Panc1 (cell line): ENCODE data around the gene ARPP21. TPM values are rescaled to one million over a fixed set of nuclear protein-coding genes. Genes with fewer than 3 reads are reported as not detected.

Source experiments
- ATAC-seq: fragments of 200-7000 bp; cut with Tn5 transposase; 2 replicates; pipeline ENCODE4 v1.9.1; 2020; ENCODE audit warnings: mild to moderate bottlenecking, moderate library complexity
- BruUV-seq: library from RNA; stranded (reverse); fragments of 400-500 nt; replicated peaks from 2 replicates; lab custom pipeline; 2021; lab: Mats Ljungman, UMichigan
- CTCF ChIA-PET: fragments of 300-600 bp; sonication (Branson Sonifier 250); formaldehyde crosslinking; loops from one replicate; lab custom pipeline; 2022; ENCODE audit warnings: antibody characterized with exemption; lab: Charles Lee
- POLR2A ChIA-PET: fragments of 300-600 bp; sonication (Branson Sonifier 250); formaldehyde crosslinking; loops from one replicate; lab custom pipeline; 2022; ENCODE audit warnings: antibody characterized with exemption; lab: Charles Lee
- DNase-seq: peaks from one replicate; pipeline ENCODE4 v3.0.0-alpha.2; 2010; ENCODE audit warnings: low read depth, low spot score
- H3K27ac ChIP-seq: 2 replicates; pipeline ENCODE4 v1.5.1; 2011; ENCODE audit warnings: mild to moderate bottlenecking, low read length, inconsistent platforms
- H3K27me3 ChIP-seq: fragments of 200-500 bp; sonication (Bioruptor generic); 2 replicates; pipeline ENCODE4 v1.6.0; 2014; ENCODE audit warnings: low read length, inconsistent platforms; ENCODE audit not compliant: control insufficient read depth, insufficient read depth
- H3K36me3 ChIP-seq: fragments of 200-500 bp; sonication (Bioruptor generic); 2 replicates; pipeline ENCODE4 v1.5.1; 2014; ENCODE audit warnings: inconsistent platforms, mild to moderate bottlenecking, low read length, moderate library complexity; ENCODE audit not compliant: control insufficient read depth, insufficient read depth
- H3K4me1 ChIP-seq: 2 replicates; pipeline ENCODE4 v1.5.1; 2011; ENCODE audit warnings: inconsistent platforms, mild to moderate bottlenecking, low read length, moderate library complexity; ENCODE audit not compliant: control insufficient read depth, insufficient read depth
- H3K4me3 ChIP-seq, 2 experiments: 2 replicates each; pipeline ENCODE4 v1.5.1; 2011 to 2012; ENCODE audit warnings: low read depth in 2 of 2, low read length in 2 of 2, mild to moderate bottlenecking in 2 of 2, inconsistent platforms in 1 of 2, moderate library complexity in 1 of 2
- H3K9me3 ChIP-seq: fragments of 200-500 bp; sonication (Bioruptor generic); 2 replicates; pipeline ENCODE4 v1.5.1; 2014; ENCODE audit warnings: low read depth, mild to moderate bottlenecking, inconsistent platforms, low read length, moderate library complexity; ENCODE audit not compliant: control insufficient read depth, insufficient read depth
- CTCF ChIP-seq: fragments of 450-650 bp; IDR thresholded peaks from 2 replicates; pipeline ENCODE4 v1.5.1; 2017; ENCODE audit warnings: mild to moderate bottlenecking
- POLR2AphosphoS5 ChIP-seq: IDR thresholded peaks from 2 replicates; pipeline ENCODE4 v1.6.1; 2012; ENCODE audit warnings: mild to moderate bottlenecking, low read depth, low read length, moderate library complexity
- REST ChIP-seq, 2 experiments: IDR thresholded peaks; 2 replicates each; pipeline ENCODE4 v1.6.1; 2011 to 2012; ENCODE audit warnings: low read depth in 2 of 2, control low read depth in 1 of 2, low read length in 1 of 2, mild to moderate bottlenecking in 1 of 2, moderate library complexity in 1 of 2; ENCODE audit not compliant: insufficient read depth in 1 of 2
- SIN3A ChIP-seq: IDR thresholded peaks from 2 replicates; pipeline ENCODE4 v1.6.1; 2012; ENCODE audit warnings: low read depth, mild to moderate bottlenecking, low read length, moderate library complexity, borderline replicate concordance; ENCODE audit not compliant: insufficient read depth
- TCF7L2 ChIP-seq: IDR thresholded peaks from 2 replicates; pipeline ENCODE4 v1.6.1; 2011; ENCODE audit warnings: mild to moderate bottlenecking, low read depth, low read length, inconsistent platforms
- in situ Hi-C: cut with HindIII; loops from 2 replicates; pipeline ENCODE4 v1.10.0; 2016; ENCODE audit warnings: low sequenced_read_pairs, low pct_unique_long_range_greater_than_20kb
- intact Hi-C: fragments of 100-400 bp; cut with micrococcal nuclease; formaldehyde crosslinking; loops from one replicate; pipeline ENCODE4 v1.10.0; 2022; ENCODE audit not compliant: unreplicated experiment
- microRNA-seq: library from miRNA; unstranded; fragments of <30 nt; microRNA quantifications from one replicate; pipeline ENCODE4 v1.1.0, GENCODE V29; 2020; ENCODE audit not compliant: unreplicated experiment
- total RNA-seq: library from RNA; stranded (reverse); gene quantifications from one replicate; pipeline ENCODE4 v1.2.1, GENCODE V29; 2021; ENCODE audit not compliant: unreplicated experiment

Gene ARPP21
- total RNA-seq, 1 experiment from 2014 or later, result not detected

- no peaks in the 10 kb centered on the region for H3K4me1 ChIP-seq
- ChIA-PET POLR2A (interaction anchor here (0.6 kb wide), 1 partner anchor 1041 kb away, joined by 3 read pairs; no protein-coding TSS in a partner anchor), CTCF (no interaction called here)
- intact Hi-C loops (no loop called here), in situ Hi-C loops (no loop called here)
- BruUV-seq, result no TSS peak
- no peak for DNase-seq
- H3K27me3 ChIP-seq, result no peaks in the 10 kb centered on the region
- no peaks in the 10 kb centered on the region for H3K36me3 ChIP-seq
- ATAC-seq, result no peak
- TF ChIP-seq REST (IDR thresholded peaks at IDR 0.05; ENCODE audit: insufficient read depth in 1 of 2, low read depth in 2 of 2, low read length in 1 of 2) (no peak), TCF7L2 (no peak), POLR2AphosphoS5 (no peak), CTCF (no peak), SIN3A (no peak)
- no peaks in the 10 kb centered on the region for H3K9me3 ChIP-seq
- no peak overlapping the region for H3K4me3 ChIP-seq
- H3K27ac ChIP-seq, result no peak overlapping the region
Observed at GRCh38 chr3:35817216-35817615, 177.9 kb downstream of the ARPP21 start.

- in situ Hi-C loops, result no loop called here
- no peaks in the 10 kb centered on the region for H3K27me3 ChIP-seq
- no peak for ATAC-seq
- no TSS peak for BruUV-seq
- CTCF ChIA-PET, result no interaction called here
- TF ChIP-seq CTCF (no peak), REST (IDR thresholded peaks at IDR 0.05; ENCODE audit: insufficient read depth in 1 of 2, low read depth in 2 of 2, low read length in 1 of 2) (no peak), TCF7L2 (no peak), POLR2AphosphoS5 (no peak)
- no peaks in the 10 kb centered on the region for H3K9me3 ChIP-seq
- H3K4me3 ChIP-seq, result no peak overlapping the region
- intact Hi-C loops, result no loop called here
- H3K4me1 ChIP-seq, result no peaks in the 10 kb centered on the region
- no peak for DNase-seq
- H3K27ac ChIP-seq, result no peak overlapping the region
- H3K36me3 ChIP-seq, result no peaks in the 10 kb centered on the region
- POLR2A ChIA-PET, result no interaction called here
Observed at GRCh38 chr3:35832140-35832571, 192.8 kb downstream of the ARPP21 start.

Small RNA genes within 50 kb of the gene (microRNA-seq; reads per million reads assigned to microRNA genes)
- 4.4 reads per million, percentile 10 among the genes with 10 or more reads in this experiment for gene MIR128-2
